PFSK-1 (cell line): Measurements from ENCODE around the gene FARS2.
A peak's percentile ranks its signal among the peaks of the same experiment; 100 is the strongest.

Experiments
- FOXP2 ChIP-seq: optimal IDR thresholded peaks from 2 replicates; pipeline ENCODE3; 2011; ENCODE audit warnings: borderline replicate concordance, control low read depth, inconsistent platforms; ENCODE audit not compliant: insufficient read depth; ENCODE audit errors: extremely low read length, extremely low read depth
- POLR2AphosphoS5 ChIP-seq: IDR thresholded peaks from 2 replicates; pipeline ENCODE4 v1.6.1; 2012; ENCODE audit warnings: low read depth, mild to moderate bottlenecking, control low read depth, low read length, moderate library complexity
- REST ChIP-seq, 2 experiments: IDR thresholded peaks; 2 replicates each; pipeline versions ENCODE4 v1.6.1 to v1.8.0; 2011 to 2012; ENCODE audit warnings: low read depth in 2 of 2, low read length in 2 of 2, control low read depth in 1 of 2, inconsistent platforms in 1 of 2, mild to moderate bottlenecking in 1 of 2, moderate library complexity in 1 of 2; ENCODE audit not compliant: insufficient read depth in 1 of 2
- SIN3A ChIP-seq: IDR thresholded peaks from 2 replicates; pipeline ENCODE4 v1.6.1; 2012; ENCODE audit warnings: mild to moderate bottlenecking, low read length, moderate library complexity, borderline replicate concordance; ENCODE audit not compliant: insufficient read depth
- TAF1 ChIP-seq: IDR thresholded peaks from 2 replicates; pipeline ENCODE4 v1.6.1; 2012; ENCODE audit warnings: low read length, control low read depth, borderline replicate concordance; ENCODE audit not compliant: insufficient read depth

FARS2 gene

DNA sequence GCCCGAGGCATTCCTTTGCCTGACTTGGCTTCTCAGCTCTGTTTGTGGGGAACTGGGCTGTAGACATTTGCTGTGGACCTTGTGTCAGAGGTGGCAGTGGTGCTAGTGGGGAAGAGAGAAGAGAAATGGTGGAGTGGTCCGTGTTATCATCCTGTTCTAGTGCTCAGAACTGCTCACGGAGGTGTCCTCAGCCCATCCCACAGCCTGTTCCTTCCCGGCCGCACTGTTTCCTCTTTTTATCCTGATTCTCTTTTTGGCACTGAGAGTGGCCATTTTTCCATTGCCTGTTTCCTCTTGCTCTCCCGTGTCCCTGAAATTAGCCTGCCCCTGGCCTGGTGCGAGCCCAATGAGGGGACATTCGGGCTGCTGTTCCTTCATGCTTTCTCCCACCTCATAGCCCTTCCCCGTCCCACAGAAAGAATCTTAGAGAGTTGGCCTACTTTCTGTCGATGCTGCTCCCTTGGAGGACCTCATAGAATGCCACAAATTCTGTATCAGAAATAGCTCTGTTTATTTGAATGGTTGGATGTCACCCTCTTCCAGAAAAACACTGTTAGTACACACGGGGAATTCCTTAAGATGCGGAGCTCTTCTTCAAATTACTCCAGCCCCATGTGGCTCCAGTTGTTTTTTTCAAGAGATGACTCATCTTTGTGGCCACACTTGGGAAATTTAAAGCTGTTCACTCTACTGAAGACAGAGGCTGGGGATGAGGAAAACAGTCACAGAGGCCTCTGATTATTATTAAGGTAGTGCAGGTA is 26.1 kb downstream of the FARS2 start:
- TF ChIP-seq TAF1 (no peak), SIN3A (peak; percentile 52; the same call in 1 of the 2 replicates), REST (IDR thresholded peaks at IDR 0.05; ENCODE audit: insufficient read depth in 1 of 2, low read depth in 2 of 2, low read length in 2 of 2) (no peak), FOXP2 (no peak), POLR2AphosphoS5 (no peak)

GRCh38 chr6:5287966-5288297 is 26.6 kb downstream of the FARS2 start:
- no peak for TF ChIP-seq TAF1
- TF ChIP-seq REST (IDR thresholded peaks at IDR 0.05; ENCODE audit: insufficient read depth in 1 of 2, low read depth in 2 of 2, low read length in 2 of 2), result no peak
- TF ChIP-seq FOXP2, result no peak
- TF ChIP-seq POLR2AphosphoS5, result no peak
- TF ChIP-seq SIN3A, result no peak

- TF ChIP-seq SIN3A (no peak), POLR2AphosphoS5 (no peak), TAF1 (no peak), REST (IDR thresholded peaks at IDR 0.05; ENCODE audit: insufficient read depth in 1 of 2, low read depth in 2 of 2, low read length in 2 of 2) (no peak), FOXP2 (no peak)
These were observed 28.8 kb downstream of the FARS2 start for GRCh38 chr6:5290097-5290496.

- TF ChIP-seq TAF1 (no peak), POLR2AphosphoS5 (no peak), FOXP2 (no peak), SIN3A (no peak), REST (IDR thresholded peaks at IDR 0.05; ENCODE audit: insufficient read depth in 1 of 2, low read depth in 2 of 2, low read length in 2 of 2) (no peak)
These were observed 29.2 kb downstream of the FARS2 start for GRCh38 chr6:5290500-5290899.

GRCh38 chr6:5292154-5292553 is 30.8 kb downstream of the FARS2 start:
- TF ChIP-seq TAF1, result no peak
- no peak for TF ChIP-seq FOXP2
- TF ChIP-seq POLR2AphosphoS5, result no peak
- TF ChIP-seq SIN3A, result no peak
